Hepatocyte (in vitro differentiated cells): Measurements from ENCODE around the gene TMCC1. TPM values are rescaled to one million over a fixed set of nuclear protein-coding genes. Genes with fewer than 3 reads are reported as not detected.

Source experiments
- DNase-seq: peaks from one replicate; pipeline ENCODE4 v3.0.0-alpha.2; 2016; ENCODE audit warnings: low spot score
- H2AFZ ChIP-seq: fragments of 200-600 bp; sonication (generic); 2 replicates; pipeline ENCODE4 v1.6.0; 2016; ENCODE audit warnings: antibody characterized with exemption, mild to moderate bottlenecking
- H3K27ac ChIP-seq: fragments of 200-600 bp; sonication (generic); 2 replicates; pipeline ENCODE4 v1.5.1; 2016; ENCODE audit warnings: mild to moderate bottlenecking
- H3K27me3 ChIP-seq: fragments of 200-600 bp; sonication (generic); 2 replicates; pipeline ENCODE4 v1.6.1; 2016
- H3K36me3 ChIP-seq: fragments of 200-600 bp; sonication (generic); replicated peaks from 2 replicates; pipeline ENCODE4 v1.5.1; 2016; ENCODE audit warnings: low read depth; ENCODE audit not compliant: insufficient read depth
- H3K4me1 ChIP-seq: fragments of 200-600 bp; sonication (generic); 2 replicates; pipeline ENCODE4 v1.5.1; 2016; ENCODE audit warnings: mild to moderate bottlenecking, moderate library complexity; ENCODE audit not compliant: insufficient read depth
- H3K4me2 ChIP-seq: fragments of 200-600 bp; sonication (generic); 2 replicates; pipeline ENCODE4 v1.6.0; 2016
- H3K4me3 ChIP-seq: fragments of 200-600 bp; sonication (generic); 2 replicates; pipeline ENCODE4 v1.5.1; 2016; ENCODE audit warnings: mild to moderate bottlenecking
- H3K79me2 ChIP-seq: fragments of 200-600 bp; sonication (generic); 2 replicates; pipeline ENCODE4 v1.6.0; 2017; ENCODE audit warnings: mild to moderate bottlenecking
- H3K9me2 ChIP-seq: fragments of 200-600 bp; sonication (generic); replicated peaks from 2 replicates; pipeline ENCODE4 v1.6.0; 2017; ENCODE audit warnings: mild to moderate bottlenecking; ENCODE audit not compliant: insufficient read depth
- H3K9me3 ChIP-seq: fragments of 200-600 bp; sonication (generic); 2 replicates; pipeline ENCODE4 v1.5.1; 2016; ENCODE audit warnings: low read depth, mild to moderate bottlenecking
- H4K20me1 ChIP-seq: fragments of 200-600 bp; sonication (generic); 2 replicates; pipeline ENCODE4 v1.6.0; 2016; ENCODE audit warnings: mild to moderate bottlenecking; ENCODE audit not compliant: insufficient read depth, poor library complexity, severe bottlenecking
- EZH2 ChIP-seq: fragments of 200-600 bp; sonication (generic); IDR thresholded peaks from 2 replicates; pipeline ENCODE4 v1.6.1; 2016; ENCODE audit warnings: antibody characterized with exemption, mild to moderate bottlenecking, borderline replicate concordance
- EZH2phosphoT487 ChIP-seq: fragments of 200-600 bp; sonication (generic); IDR thresholded peaks from one replicate; pipeline ENCODE4 v1.6.1; 2018; ENCODE audit warnings: antibody characterized with exemption, mild to moderate bottlenecking, low read depth, moderate library complexity; ENCODE audit not compliant: unreplicated experiment, severe bottlenecking
- WGBS: methylation state at CpG from one replicate; pipeline ENCODE4 v1.1.6; 2016; ENCODE audit warnings: low lambda C conversion rate; ENCODE audit errors: missing lambda C conversion rate; 5-methylcytosine and 5-hydroxymethylcytosine counted together
- polyA plus RNA-seq: library from polyadenylated mRNA; unstranded; fragments of >200 nt; fragmentation: Nextera tagmentation; extraction: Ambion mirVana; gene quantifications from 2 replicates; pipeline ENCODE4 v1.2.1, GENCODE V29; 2016
- total RNA-seq: library from RNA; depleted of rRNA; stranded (reverse); fragments of >200 nt; gene quantifications from 2 replicates; pipeline ENCODE4 v1.2.3, GENCODE V29; 2014
- TF ChIP-seq, protein P1 (sequence below): fragments of 200-600 bp; sonication (generic); IDR thresholded peaks from 2 replicates; pipeline ENCODE4 v1.5.1; 2016; ENCODE audit warnings: antibody characterized with exemption, mild to moderate bottlenecking; ENCODE audit not compliant: poor library complexity

Gene TMCC1
- total and polyA plus RNA-seq, 2 experiments from 2014 or later, result 7.0 to 17.3 TPM

GRCh38 chr3:129892486-129892856 lies 1.0 kb downstream of the TMCC1 start:
- Histone ChIP-seq H3K79me2 (peaks cover 62% of the 10 kb centered on the region), H2AFZ (peak overlapping the region; percentile 88), H3K4me3 (peak overlapping the region; percentile 93), H4K20me1 (peaks cover 10% of the 10 kb centered on the region), H3K27me3 (no peaks in the 10 kb centered on the region), H3K27ac (peak overlapping the region; percentile 100), H3K9me2 (no peaks in the 10 kb centered on the region), H3K9me3 (no peaks in the 10 kb centered on the region), H3K4me2 (peak overlapping the region; percentile 91), H3K36me3 (no peaks in the 10 kb centered on the region), H3K4me1 (peaks cover 25% of the 10 kb centered on the region)
- no peak for DNase-seq
- 2% methylated on average over 13 of the region's 13 CpGs for WGBS
- TF ChIP-seq EZH2phosphoT487, result no peak
- TF ChIP-seq EZH2, result no peak
- TF ChIP-seq, protein P1, sequence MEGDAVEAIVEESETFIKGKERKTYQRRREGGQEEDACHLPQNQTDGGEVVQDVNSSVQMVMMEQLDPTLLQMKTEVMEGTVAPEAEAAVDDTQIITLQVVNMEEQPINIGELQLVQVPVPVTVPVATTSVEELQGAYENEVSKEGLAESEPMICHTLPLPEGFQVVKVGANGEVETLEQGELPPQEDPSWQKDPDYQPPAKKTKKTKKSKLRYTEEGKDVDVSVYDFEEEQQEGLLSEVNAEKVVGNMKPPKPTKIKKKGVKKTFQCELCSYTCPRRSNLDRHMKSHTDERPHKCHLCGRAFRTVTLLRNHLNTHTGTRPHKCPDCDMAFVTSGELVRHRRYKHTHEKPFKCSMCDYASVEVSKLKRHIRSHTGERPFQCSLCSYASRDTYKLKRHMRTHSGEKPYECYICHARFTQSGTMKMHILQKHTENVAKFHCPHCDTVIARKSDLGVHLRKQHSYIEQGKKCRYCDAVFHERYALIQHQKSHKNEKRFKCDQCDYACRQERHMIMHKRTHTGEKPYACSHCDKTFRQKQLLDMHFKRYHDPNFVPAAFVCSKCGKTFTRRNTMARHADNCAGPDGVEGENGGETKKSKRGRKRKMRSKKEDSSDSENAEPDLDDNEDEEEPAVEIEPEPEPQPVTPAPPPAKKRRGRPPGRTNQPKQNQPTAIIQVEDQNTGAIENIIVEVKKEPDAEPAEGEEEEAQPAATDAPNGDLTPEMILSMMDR, result no peak

GRCh38 chr3:129890891-129891290 lies 2.6 kb downstream of the TMCC1 start:
- Histone ChIP-seq H4K20me1 (peaks cover 10% of the 10 kb centered on the region), H3K4me1 (peaks cover 25% of the 10 kb centered on the region), H3K27me3 (no peaks in the 10 kb centered on the region), H3K4me3 (no peak overlapping the region), H3K9me2 (no peaks in the 10 kb centered on the region), H2AFZ (no peak overlapping the region), H3K27ac (peak overlapping the region; percentile 100), H3K9me3 (no peaks in the 10 kb centered on the region), H3K36me3 (no peaks in the 10 kb centered on the region), H3K79me2 (peaks cover 78% of the 10 kb centered on the region), H3K4me2 (peak overlapping the region; percentile 91)
- no peak for DNase-seq
- 92% methylated on average over 2 of the region's 2 CpGs for WGBS
- TF ChIP-seq EZH2phosphoT487 (no peak), EZH2 (no peak)
- TF ChIP-seq, protein P1, result no peak

GRCh38 chr3:129890125-129890524 lies 3.4 kb downstream of the TMCC1 start:
- no peaks in the 10 kb centered on the region for H3K36me3 ChIP-seq
- peak overlapping the region; percentile 91 for H3K4me2 ChIP-seq
- no peak overlapping the region for H3K27ac ChIP-seq
- H3K9me3 ChIP-seq, result no peaks in the 10 kb centered on the region
- peaks cover 25% of the 10 kb centered on the region for H3K4me1 ChIP-seq
- H3K27me3 ChIP-seq, result no peaks in the 10 kb centered on the region
- no peaks in the 10 kb centered on the region for H3K9me2 ChIP-seq
- 87% methylated on average over 2 of the region's 2 CpGs for WGBS
- no peak for DNase-seq
- H3K79me2 ChIP-seq, result peaks cover 84% of the 10 kb centered on the region
- H3K4me3 ChIP-seq, result no peak overlapping the region
- TF ChIP-seq EZH2, result no peak
- TF ChIP-seq, protein P1, result no peak
- TF ChIP-seq EZH2phosphoT487, result no peak
- peaks cover 10% of the 10 kb centered on the region for H4K20me1 ChIP-seq
- no peak overlapping the region for H2AFZ ChIP-seq

DNA sequence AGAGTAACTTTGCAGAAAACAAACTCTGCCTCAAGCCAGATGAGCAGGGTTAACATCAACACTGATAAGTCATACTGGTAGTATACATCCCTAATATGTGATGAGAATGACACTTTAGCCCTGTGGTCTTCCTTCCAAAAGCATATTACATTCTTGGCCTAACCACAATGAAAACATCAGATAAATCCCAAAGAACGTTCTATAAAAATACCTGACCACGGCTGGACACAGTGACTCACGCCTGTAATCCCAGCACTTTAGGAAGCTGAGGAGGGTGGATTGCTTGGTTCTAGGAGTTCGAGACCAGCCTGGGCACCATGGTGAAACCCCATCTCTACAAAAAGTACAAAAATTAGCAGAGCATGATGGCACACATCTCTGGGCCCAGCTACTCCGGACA lies 4.7 kb downstream of the TMCC1 start:
- H3K27ac ChIP-seq, result no peak overlapping the region
- peaks cover 90% of the 10 kb centered on the region for H3K79me2 ChIP-seq

More for the DNA sequence above, 4.7 kb downstream of the TMCC1 start:
- Histone ChIP-seq H3K4me3 (no peak overlapping the region), H3K27me3 (no peaks in the 10 kb centered on the region), H3K9me3 (no peaks in the 10 kb centered on the region), H3K4me2 (no peak overlapping the region), H2AFZ (no peak overlapping the region), H4K20me1 (peaks cover 10% of the 10 kb centered on the region), H3K4me1 (peaks cover 19% of the 10 kb centered on the region), H3K9me2 (no peaks in the 10 kb centered on the region), H3K36me3 (no peaks in the 10 kb centered on the region)
- no peak for DNase-seq
- WGBS, result 55% methylated on average over 5 of the region's 5 CpGs
- no peak for TF ChIP-seq EZH2
- no peak for TF ChIP-seq EZH2phosphoT487
- TF ChIP-seq, protein P1, result no peak
